GM10248 (cell line): Measurements from ENCODE around the gene ADGRV1.

Experiments
- CTCF ChIA-PET: fragments of 300-600 bp; sonication (Branson Sonifier 250); formaldehyde crosslinking; extraction: SDS; loops from one replicate; lab custom pipeline; 2021; ENCODE audit warnings: antibody characterized with exemption; lab: Yijun Ruan, JAX
- POLR2A ChIA-PET: fragments of 350-650 bp; sonication (Branson Sonifier 250); formaldehyde crosslinking; extraction: SDS; loops from one replicate; lab custom pipeline; 2020; ENCODE audit warnings: antibody characterized with exemption; lab: Yijun Ruan, JAX
- DNase-seq: peaks from one replicate; pipeline ENCODE4 v3.0.0; 2012; ENCODE audit errors: extremely low spot score
- TF ChIP-seq, protein P1 (sequence below): IDR thresholded peaks from 2 replicates; pipeline ENCODE4 v1.5.1; 2012; ENCODE audit warnings: mild to moderate bottlenecking, low read depth; ENCODE audit errors: extremely low read depth, missing control alignments, control extremely low read depth

The ADGRV1 gene

GRCh38 chr5:90636948-90637347, 78.4 kb downstream of the ADGRV1 start:
- TF ChIP-seq, protein P1, sequence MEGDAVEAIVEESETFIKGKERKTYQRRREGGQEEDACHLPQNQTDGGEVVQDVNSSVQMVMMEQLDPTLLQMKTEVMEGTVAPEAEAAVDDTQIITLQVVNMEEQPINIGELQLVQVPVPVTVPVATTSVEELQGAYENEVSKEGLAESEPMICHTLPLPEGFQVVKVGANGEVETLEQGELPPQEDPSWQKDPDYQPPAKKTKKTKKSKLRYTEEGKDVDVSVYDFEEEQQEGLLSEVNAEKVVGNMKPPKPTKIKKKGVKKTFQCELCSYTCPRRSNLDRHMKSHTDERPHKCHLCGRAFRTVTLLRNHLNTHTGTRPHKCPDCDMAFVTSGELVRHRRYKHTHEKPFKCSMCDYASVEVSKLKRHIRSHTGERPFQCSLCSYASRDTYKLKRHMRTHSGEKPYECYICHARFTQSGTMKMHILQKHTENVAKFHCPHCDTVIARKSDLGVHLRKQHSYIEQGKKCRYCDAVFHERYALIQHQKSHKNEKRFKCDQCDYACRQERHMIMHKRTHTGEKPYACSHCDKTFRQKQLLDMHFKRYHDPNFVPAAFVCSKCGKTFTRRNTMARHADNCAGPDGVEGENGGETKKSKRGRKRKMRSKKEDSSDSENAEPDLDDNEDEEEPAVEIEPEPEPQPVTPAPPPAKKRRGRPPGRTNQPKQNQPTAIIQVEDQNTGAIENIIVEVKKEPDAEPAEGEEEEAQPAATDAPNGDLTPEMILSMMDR: no peak
- DNase-seq: no peak
- POLR2A ChIA-PET: no interaction called here
- CTCF ChIA-PET: interaction anchor here (1.1 to 3.1 kb wide), 5 partner anchors 10 to 72 kb away, joined by 3 to 15 read pairs (median 4); no protein-coding TSS in a partner anchor

DNA sequence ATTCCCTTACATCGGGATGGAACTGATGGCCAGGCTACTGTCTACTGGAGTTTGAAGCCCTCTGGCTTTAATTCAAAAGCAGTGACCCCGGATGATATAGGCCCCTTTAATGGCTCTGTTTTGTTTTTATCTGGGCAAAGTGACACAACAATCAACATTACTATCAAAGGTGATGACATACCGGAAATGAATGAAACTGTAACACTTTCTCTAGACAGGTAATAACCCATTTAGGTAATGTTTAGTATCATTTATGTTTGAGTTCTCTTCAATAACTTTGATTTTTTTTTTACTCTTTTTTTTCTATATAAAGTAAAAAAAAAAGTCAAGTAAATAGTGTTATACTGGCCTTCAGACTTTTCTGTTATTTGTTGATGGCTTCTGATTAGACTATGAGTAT, 79.1 kb downstream of the ADGRV1 start:
- CTCF ChIA-PET: interaction anchor here (1.1 to 3.1 kb wide), 3 partner anchors 11 to 71 kb away, joined by 3 to 15 read pairs (median 3); no protein-coding TSS in a partner anchor
- POLR2A ChIA-PET: no interaction called here
- DNase-seq: no peak
- TF ChIP-seq, protein P1: no peak

- TF ChIP-seq, protein P1: no peak
- ChIA-PET POLR2A (no interaction called here), CTCF (no interaction called here)
- DNase-seq: no peak
Observed at GRCh38 chr5:90638878-90639277, 80.3 kb downstream of the ADGRV1 start.

DNA sequence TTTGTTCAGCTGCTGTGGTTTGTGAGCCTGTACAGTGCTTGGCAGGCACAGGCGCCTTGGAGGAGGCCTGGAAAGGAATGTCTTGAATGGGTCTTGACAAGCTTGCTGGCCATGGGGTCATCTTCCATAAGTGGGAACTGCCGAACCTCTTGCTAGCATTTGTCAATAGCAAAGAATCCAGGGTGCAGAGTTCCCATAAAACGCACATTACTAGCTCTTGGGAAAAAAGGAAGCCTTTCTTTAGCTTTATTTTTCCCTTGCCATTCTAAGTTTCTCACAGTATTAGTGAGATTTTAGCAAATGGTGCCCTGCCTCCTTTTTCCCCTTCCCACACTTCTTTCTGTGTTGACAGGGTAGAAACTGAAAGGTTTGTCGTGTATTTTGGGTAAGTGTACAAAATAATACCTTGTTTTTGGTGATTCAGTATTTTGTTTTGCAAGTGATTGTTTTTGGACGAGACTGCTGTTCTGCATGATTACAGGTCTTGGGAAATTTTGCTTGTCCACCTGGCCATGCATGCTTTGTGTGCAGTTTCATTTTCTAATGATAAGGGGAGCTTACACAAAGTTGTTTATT, 82.0 kb downstream of the ADGRV1 start:
- TF ChIP-seq, protein P1: no peak
- POLR2A ChIA-PET: no interaction called here
- CTCF ChIA-PET: interaction anchor here (1.1 kb wide), 1 partner anchor 18 kb away, joined by 6 read pairs; no protein-coding TSS in a partner anchor
- DNase-seq: no peak

DNA sequence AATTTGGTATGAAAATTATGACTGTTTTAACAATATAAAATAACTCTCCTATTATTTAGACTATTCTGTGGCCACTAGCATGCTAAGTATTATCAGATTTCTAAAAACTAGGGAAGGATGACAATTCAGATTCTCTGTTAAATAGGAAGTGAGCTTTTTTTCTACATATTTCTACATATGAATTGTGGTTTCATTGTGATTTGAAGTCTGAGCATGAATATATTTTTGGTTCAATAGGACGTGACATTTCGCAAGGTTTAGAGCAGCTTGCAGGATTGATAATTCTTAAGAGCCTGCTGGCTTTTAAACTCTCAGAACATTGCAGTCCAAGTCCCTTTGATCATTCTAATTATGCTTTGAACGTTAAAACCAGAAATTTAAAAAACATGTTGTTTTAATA, 82.9 kb downstream of the ADGRV1 start:
- DNase-seq: no peak
- TF ChIP-seq, protein P1: no peak
- CTCF ChIA-PET: no interaction called here
- POLR2A ChIA-PET: no interaction called here

DNA sequence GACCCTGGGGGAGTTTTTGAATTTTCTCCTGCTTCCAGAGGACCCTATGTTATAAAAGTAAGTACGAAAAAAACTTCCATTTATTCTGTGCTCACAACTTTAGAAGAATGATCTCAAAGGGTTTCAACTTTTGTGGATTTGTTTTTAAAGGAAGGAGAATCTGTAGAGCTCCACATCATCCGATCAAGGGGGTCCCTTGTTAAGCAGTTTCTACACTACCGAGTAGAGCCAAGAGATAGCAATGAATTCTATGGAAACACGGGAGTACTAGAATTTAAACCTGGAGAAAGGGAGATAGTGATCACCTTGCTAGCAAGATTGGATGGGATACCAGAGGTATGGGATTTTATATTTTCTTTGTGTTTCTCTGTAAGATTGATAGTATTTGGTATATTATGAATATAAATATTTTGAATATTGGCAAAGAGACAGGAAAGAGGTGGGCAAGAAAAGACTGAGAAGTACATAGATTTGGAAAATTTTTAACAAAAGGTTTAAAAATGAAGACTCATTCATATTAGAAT, 84.2 kb downstream of the ADGRV1 start:
- ChIA-PET CTCF (no interaction called here), POLR2A (no interaction called here)
- TF ChIP-seq, protein P1: no peak
- DNase-seq: no peak

DNA sequence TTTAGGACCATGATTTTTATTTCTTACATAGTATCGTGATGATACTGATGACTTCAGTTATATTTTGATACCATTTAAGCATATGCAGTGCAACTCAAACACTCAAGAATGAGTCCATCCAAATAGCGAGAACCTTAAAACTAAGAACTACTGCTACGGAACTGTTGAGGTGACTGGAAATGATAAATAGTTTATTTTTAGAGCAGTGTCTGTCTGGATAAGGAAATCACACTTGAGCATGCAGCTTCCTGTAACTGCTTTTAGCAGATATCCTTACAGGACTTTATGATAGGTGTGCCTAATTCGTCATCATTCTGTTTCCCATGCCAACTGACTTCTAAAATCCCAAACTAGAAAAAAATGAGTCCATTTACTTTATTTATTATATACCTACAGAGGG, 85.5 kb downstream of the ADGRV1 start:
- TF ChIP-seq, protein P1: no peak
- ChIA-PET CTCF (no interaction called here), POLR2A (no interaction called here)
- DNase-seq: no peak
